Activated T-helper 2 cell treated with anti-CD3 and anti-CD28 coated beads, Interferon-gamma antibody, Interleukin-2, Interleukin-4, amounts not matched to agents 10 μg/mL and 5 μg/mL and 100 μg/mL, durations not matched to agents 14 hours and 24 hours and 36 hours (primary cell): ENCODE results near the gene HDAC8. TPM values are rescaled to one million over a fixed set of nuclear protein-coding genes. Genes with fewer than 3 reads are reported as not detected.

Source experiments
- DNase-seq: peaks from one replicate; pipeline ENCODE4 v3.0.0; 2021; ENCODE audit warnings: low spot score
- H3K27ac Mint-ChIP-seq: one replicate; pipeline ENCODE4 v1.8.0; 2021; ENCODE audit warnings: mixed read lengths
- H3K27me3 Mint-ChIP-seq: one replicate; pipeline ENCODE4 v1.8.0; 2021; ENCODE audit warnings: low read depth, mixed read lengths
- H3K36me3 Mint-ChIP-seq: one replicate; pipeline ENCODE4 v1.8.0; 2021; ENCODE audit warnings: low read depth, mixed read lengths
- H3K4me1 Mint-ChIP-seq: one replicate; pipeline ENCODE4 v1.8.0; 2021; ENCODE audit warnings: low read depth, mixed read lengths
- H3K4me3 Mint-ChIP-seq: one replicate; pipeline ENCODE4 v1.8.0; 2021; ENCODE audit warnings: low read depth, mild to moderate bottlenecking, moderate library complexity, mixed read lengths
- H3K9me3 Mint-ChIP-seq: one replicate; pipeline ENCODE4 v1.8.0; 2021; ENCODE audit warnings: mixed read lengths
- intact Hi-C: fragments of 100-400 bp; cut with micrococcal nuclease; formaldehyde crosslinking; loops from one replicate; pipeline ENCODE4 v1.15.1; 2023
- total RNA-seq: library from RNA; stranded (reverse); gene quantifications from 2 replicates; pipeline ENCODE4 v1.2.3, GENCODE V29; 2022

HDAC8 gene
- total RNA-seq, 1 donor from 2014 or later = 34.9 TPM

GRCh38 chrX:72304877-72305276 is 267.8 kb downstream of the HDAC8 start:
- intact Hi-C loops = loop anchor here (5.0 kb wide), 1 partner anchor 33 kb away; no protein-coding TSS in a partner anchor
- DNase-seq = no peak
- Mint-ChIP-seq H3K9me3 (no peaks in the 10 kb centered on the region), H3K4me3 (no peak overlapping the region), H3K36me3 (no peaks in the 10 kb centered on the region), H3K27ac (no peak overlapping the region), H3K27me3 (peaks cover 66% of the 10 kb centered on the region), H3K4me1 (peaks cover 14% of the 10 kb centered on the region)

- no peak for DNase-seq
- H3K27ac Mint-ChIP-seq = no peak overlapping the region
- intact Hi-C loops = loop anchor here (2.0 kb wide), 1 partner anchor 239 kb away; no protein-coding TSS in a partner anchor
- peaks cover 5% of the 10 kb centered on the region for H3K4me1 Mint-ChIP-seq
- H3K27me3 Mint-ChIP-seq = peaks cover 54% of the 10 kb centered on the region
- H3K4me3 Mint-ChIP-seq = no peak overlapping the region
- no peaks in the 10 kb centered on the region for H3K9me3 Mint-ChIP-seq
- no peaks in the 10 kb centered on the region for H3K36me3 Mint-ChIP-seq
Measured at GRCh38 chrX:72301781-72302180, 270.9 kb downstream of the HDAC8 start.

- intact Hi-C loops = loop anchor here (2.0 kb wide), 1 partner anchor 241 kb away; no protein-coding TSS in a partner anchor
- Mint-ChIP-seq H3K27ac (no peak overlapping the region), H3K36me3 (no peaks in the 10 kb centered on the region), H3K9me3 (no peaks in the 10 kb centered on the region), H3K4me3 (no peak overlapping the region), H3K4me1 (peaks cover 4% of the 10 kb centered on the region), H3K27me3 (peaks cover 60% of the 10 kb centered on the region)
- no peak for DNase-seq
Measured at GRCh38 chrX:72299891-72300630, 272.6 kb downstream of the HDAC8 start.

- no peak overlapping the region for H3K4me3 Mint-ChIP-seq
- DNase-seq = no peak
- no peaks in the 10 kb centered on the region for H3K36me3 Mint-ChIP-seq
- H3K27me3 Mint-ChIP-seq = peaks cover 48% of the 10 kb centered on the region
- H3K27ac Mint-ChIP-seq = no peak overlapping the region
- intact Hi-C loops = no loop called here
- H3K4me1 Mint-ChIP-seq = no peaks in the 10 kb centered on the region
- H3K9me3 Mint-ChIP-seq = no peaks in the 10 kb centered on the region
Measured at GRCh38 chrX:72297953-72298730, 274.5 kb downstream of the HDAC8 start.

GRCh38 chrX:72296991-72297390 is 275.7 kb downstream of the HDAC8 start:
- no peaks in the 10 kb centered on the region for H3K4me1 Mint-ChIP-seq
- H3K36me3 Mint-ChIP-seq = no peaks in the 10 kb centered on the region
- no peak overlapping the region for H3K4me3 Mint-ChIP-seq
- no peak overlapping the region for H3K27ac Mint-ChIP-seq
- H3K9me3 Mint-ChIP-seq = no peaks in the 10 kb centered on the region
- intact Hi-C loops = no loop called here
- peaks cover 45% of the 10 kb centered on the region for H3K27me3 Mint-ChIP-seq
- DNase-seq = no peak

GRCh38 chrX:72295745-72296144 is 276.9 kb downstream of the HDAC8 start:
- no peaks in the 10 kb centered on the region for H3K9me3 Mint-ChIP-seq
- H3K36me3 Mint-ChIP-seq = no peaks in the 10 kb centered on the region
- DNase-seq = no peak
- H3K27me3 Mint-ChIP-seq = peaks cover 43% of the 10 kb centered on the region
- no peak overlapping the region for H3K27ac Mint-ChIP-seq
- no peak overlapping the region for H3K4me3 Mint-ChIP-seq
- H3K4me1 Mint-ChIP-seq = no peaks in the 10 kb centered on the region
- intact Hi-C loops = no loop called here

- no peaks in the 10 kb centered on the region for H3K4me1 Mint-ChIP-seq
- intact Hi-C loops = no loop called here
- H3K36me3 Mint-ChIP-seq = no peaks in the 10 kb centered on the region
- H3K4me3 Mint-ChIP-seq = no peak overlapping the region
- no peak for DNase-seq
- peaks cover 38% of the 10 kb centered on the region for H3K27me3 Mint-ChIP-seq
- H3K27ac Mint-ChIP-seq = no peak overlapping the region
- no peaks in the 10 kb centered on the region for H3K9me3 Mint-ChIP-seq
Measured at GRCh38 chrX:72294497-72294896, 278.1 kb downstream of the HDAC8 start.

- intact Hi-C loops = no loop called here
- Mint-ChIP-seq H3K27ac (no peak overlapping the region), H3K4me3 (no peak overlapping the region), H3K27me3 (peaks cover 22% of the 10 kb centered on the region), H3K9me3 (no peaks in the 10 kb centered on the region), H3K36me3 (no peaks in the 10 kb centered on the region), H3K4me1 (peaks cover 3% of the 10 kb centered on the region)
- DNase-seq = no peak
Measured at GRCh38 chrX:72282302-72282701, 290.3 kb downstream of the HDAC8 start.

- intact Hi-C loops = no loop called here
- DNase-seq = no peak
- H3K27me3 Mint-ChIP-seq = peaks cover 22% of the 10 kb centered on the region
- H3K27ac Mint-ChIP-seq = no peak overlapping the region
- H3K4me1 Mint-ChIP-seq = peaks cover 6% of the 10 kb centered on the region
- no peak overlapping the region for H3K4me3 Mint-ChIP-seq
- H3K9me3 Mint-ChIP-seq = no peaks in the 10 kb centered on the region
- H3K36me3 Mint-ChIP-seq = peaks cover 12% of the 10 kb centered on the region
Measured at GRCh38 chrX:72280321-72280845, 292.3 kb downstream of the HDAC8 start.

Other genes with a start within 250 kb of the HDAC8 start
- 10.7 and 11.5 TPM in 2 replicates for gene PHKA1, start 141.5 kb upstream of the HDAC8 start, total RNA-seq
- not detected in 2 replicates for gene DMRTC1B, start 204.0 kb upstream of the HDAC8 start, total RNA-seq
- gene FAM236B, start 209.8 kb upstream of the HDAC8 start, total RNA-seq = not detected in 2 replicates
- gene FAM236D, start 235.4 kb upstream of the HDAC8 start, total RNA-seq = not detected in 2 replicates